ENCODE results near the gene KLRC1. TPM values are rescaled to one million over a fixed set of nuclear protein-coding genes. Genes with fewer than 3 reads are reported as not detected.

KLRC1 gene
- total RNA-seq (2021; fragmentation: NEBNext Ultra II Directional; extraction: Animal tissue kit (Norgen Biotek cat#: 25700)) (not detected in 2 replicates), polyA plus RNA-seq (2011; rRNA removed) (not detected in 2 replicates), polyA minus RNA-seq (2011; rRNA and poly(A)+ RNA removed) (not detected in 2 replicates)
- not detected for polyA plus RNA-seq (2011; cell fraction: cytosol; rRNA removed)
- polyA plus RNA-seq (2011; cell fraction: nucleus; rRNA removed): not detected
- not detected in 4 replicates for polyA plus RNA-seq (2012, experiment 1 of 2)
- not detected for polyA plus RNA-seq (2012, experiment 2 of 2)
- not detected for polyA plus RNA-seq (2013, experiment 1 of 2)
- not detected for polyA plus RNA-seq (2013, experiment 2 of 2)
- not detected for polyA minus RNA-seq (2011; cell fraction: cytosol; rRNA and poly(A)+ RNA removed)
- polyA minus RNA-seq (2011; cell fraction: nucleus; rRNA and poly(A)+ RNA removed): not detected
- long read RNA-seq, experiment 1: 0 reads
- long read RNA-seq, experiment 2: 0 reads

GRCh38 chr12:10453156-10453555 lies at the start of gene KLRC1:
Gene KLRC1, minus strand, starts transcription at chr12:10453377. Its CDS starts 2,221 bp downstream, at chr12:10451156.
- H3K4me1 ChIP-seq (replicated peaks in 1 of 4; ENCODE audit: control insufficient read depth in 3 of 4, insufficient read depth in 4 of 4, low read length in 3 of 4): peaks cover 0 to 3% (median 0%) of the 10 kb centered on the region in 4 experiments; a peak in 1 of 7 replicates
- H3K9me3 ChIP-seq (ENCODE audit: insufficient read depth in 2 of 2, low read depth in 1 of 2, low read length in 1 of 2): 0 out of 4 replicates have a peak, but pooled peaks cover 0 to 3% of the 10 kb centered on the region in 2 experiments
- H3K14ac ChIP-seq (ENCODE audit: insufficient read length): no peak within 1 kb of the TSS
- no peaks in the 10 kb centered on the region for H3K36me3 ChIP-seq (ENCODE audit: control insufficient read depth in 2 of 4, insufficient read depth in 4 of 4, low read length in 3 of 4)
- H4K5ac ChIP-seq (ENCODE audit: insufficient read length, low read depth, low read length): no peak within 1 kb of the TSS
- no peak within 1 kb of the TSS for H2BK12ac ChIP-seq (ENCODE audit: low read depth, low read length)
- ChIA-PET POLR2A (ENCODE audit: partially characterized antibody) (interaction anchor here (0.7 kb wide), 1 partner anchor 67 kb away, joined by 3 read pairs; no protein-coding TSS in a partner anchor), CTCF (ENCODE audit: partially characterized antibody) (no interaction called here)
- H3K23ac ChIP-seq (ENCODE audit: insufficient read length): no peak within 1 kb of the TSS
- H3K79me2 ChIP-seq (ENCODE audit: control insufficient read depth in 1 of 2, insufficient read depth in 2 of 2, low read length in 2 of 2): no peaks in the 10 kb centered on the region
- H3K9ac ChIP-seq (replicated peaks in 1 of 4; ENCODE audit: extremely low read depth in 1 of 4, low read depth in 3 of 4, low read length in 3 of 4): no peak within 1 kb of the TSS
- H3K79me1 ChIP-seq (ENCODE audit: low read depth, low read length): no peaks in the 10 kb centered on the region
- no peak within 1 kb of the TSS for H4K91ac ChIP-seq (replicated peaks; ENCODE audit: insufficient read length, low read length)
- no peak within 1 kb of the TSS for H3K56ac ChIP-seq (replicated peaks; ENCODE audit: insufficient read length, low read depth, low read length)
- DNase-seq (ENCODE audit: low read depth in 1 of 2, low spot score in 2 of 2): no peak
- no peak within 1 kb of the TSS for H3K18ac ChIP-seq (ENCODE audit: extremely low read depth, low read length)
- H3K23me2 ChIP-seq (ENCODE audit: low read depth, low read length): no peaks in the 10 kb centered on the region
- H2BK5ac ChIP-seq (ENCODE audit: low read depth, low read length): no peak within 1 kb of the TSS
- no peak within 1 kb of the TSS for H4K8ac ChIP-seq (ENCODE audit: extremely low read depth, insufficient read depth, low read length)
- 95% methylated on average over 2 of the region's 2 CpGs; no CpG with 5 or more reads in 1 of the 2 experiments for WGBS, 2 experiments (ENCODE audit: extremely low coverage in 1 of 2, insufficient coverage in 1 of 2, insufficient read length in 1 of 2, insufficient replicate concordance in 2 of 2, low coverage in 1 of 2, low lambda C conversion rate in 2 of 2, missing lambda C conversion rate in 1 of 2)
- H3K27me3 ChIP-seq (replicated peaks in 1 of 4; ENCODE audit: control insufficient read depth in 3 of 4, extremely low read depth in 1 of 4, insufficient read depth in 3 of 4, low read length in 3 of 4): peaks cover 0 to 2% (median 0%) of the 10 kb centered on the region in 4 experiments; a peak in 1 of 7 replicates
- no peak within 1 kb of the TSS for H3K27ac ChIP-seq (ENCODE audit: low read depth, low read length)
- H3K4me2 ChIP-seq (ENCODE audit: insufficient read depth in 1 of 2, low read depth in 2 of 2, low read length in 2 of 2): no peak within 1 kb of the TSS
- no peak within 1 kb of the TSS for H2BK15ac ChIP-seq (ENCODE audit: low read length)
- no peak within 1 kb of the TSS for H3K4ac ChIP-seq (replicated peaks; ENCODE audit: insufficient read length, low read depth, low read length)
- H3K4me3 ChIP-seq (ENCODE audit: extremely low read depth in 1 of 4, insufficient read depth in 2 of 4, low read depth in 3 of 4, low read length in 4 of 4): no peak within 1 kb of the TSS
- no peak within 1 kb of the TSS for H2BK120ac ChIP-seq (replicated peaks; ENCODE audit: low read depth, low read length)
- no peak within 1 kb of the TSS for H2AFZ ChIP-seq (ENCODE audit: low read length)
- TF ChIP-seq CEBPB (IDR thresholded peaks at IDR 0.05; ENCODE audit: low read depth, low read length) (no peak), SP4 (IDR thresholded peaks at IDR 0.05; ENCODE audit: low read length) (no peak), SP1 (IDR thresholded peaks at IDR 0.05; ENCODE audit: low read depth, low read length) (no peak), YY1 (IDR thresholded peaks at IDR 0.05; ENCODE audit: low read depth, low read length) (no peak), SIN3A (conservative IDR thresholded peaks at IDR 0.05 in 1 of 2, IDR thresholded peaks at IDR 0.05 in 1 of 2; ENCODE audit: low read depth in 1 of 2, low read length in 2 of 2) (no peak), HDAC6 (IDR thresholded peaks at IDR 0.05; ENCODE audit: low read depth, low read length) (no peak)
- no peak within 1 kb of the TSS for H2AK5ac ChIP-seq (ENCODE audit: low read depth, low read length)
- no peaks in the 10 kb centered on the region for H4K20me1 ChIP-seq (replicated peaks in 1 of 2; ENCODE audit: control insufficient read depth in 1 of 2, insufficient read depth in 2 of 2, low read length in 2 of 2)
- no peak for FAIRE-seq
- no peak within 1 kb of the TSS for H2BK20ac ChIP-seq (ENCODE audit: low read length)
